Lower leg skin (tissue), 3 donors: ENCODE results near the gene PAPPA.

Experiments used
- POLR2A ChIP-seq, 2 donors: fragments of 450-650 bp; IDR thresholded peaks; one replicate each; pipeline ENCODE4 v1.6.1; 2016 to 2017; ENCODE audit warnings: antibody characterized with exemption in 2 of 2, mild to moderate bottlenecking in 1 of 2, moderate library complexity in 1 of 2
- TF ChIP-seq, protein P1 (sequence below), 3 donors: fragments of 450-650 bp; IDR thresholded peaks; one replicate each; pipeline ENCODE4 v1.5.1; 2016; ENCODE audit warnings: antibody characterized with exemption in 3 of 3, mild to moderate bottlenecking in 3 of 3, moderate library complexity in 2 of 3

DNA sequence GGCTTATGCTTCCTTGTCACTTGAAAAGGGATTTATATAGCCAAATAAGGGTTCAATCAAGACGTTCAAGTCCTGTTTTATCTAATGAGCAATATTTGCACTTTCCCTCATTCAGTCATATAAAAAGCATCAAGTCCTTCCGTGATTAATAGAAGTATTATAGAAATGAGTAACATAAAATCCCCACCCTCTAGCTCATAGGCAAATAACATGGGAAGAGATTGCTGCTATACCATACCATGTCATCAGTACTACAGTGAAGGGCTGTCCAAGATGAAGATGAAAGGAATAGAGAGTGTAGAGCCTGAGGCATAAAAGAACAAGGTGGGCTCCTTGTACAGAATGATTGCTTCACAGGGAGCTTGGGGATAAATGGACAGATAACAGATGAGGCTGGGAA lies 20.4 kb upstream of the PAPPA start:
- TF ChIP-seq, protein P1, sequence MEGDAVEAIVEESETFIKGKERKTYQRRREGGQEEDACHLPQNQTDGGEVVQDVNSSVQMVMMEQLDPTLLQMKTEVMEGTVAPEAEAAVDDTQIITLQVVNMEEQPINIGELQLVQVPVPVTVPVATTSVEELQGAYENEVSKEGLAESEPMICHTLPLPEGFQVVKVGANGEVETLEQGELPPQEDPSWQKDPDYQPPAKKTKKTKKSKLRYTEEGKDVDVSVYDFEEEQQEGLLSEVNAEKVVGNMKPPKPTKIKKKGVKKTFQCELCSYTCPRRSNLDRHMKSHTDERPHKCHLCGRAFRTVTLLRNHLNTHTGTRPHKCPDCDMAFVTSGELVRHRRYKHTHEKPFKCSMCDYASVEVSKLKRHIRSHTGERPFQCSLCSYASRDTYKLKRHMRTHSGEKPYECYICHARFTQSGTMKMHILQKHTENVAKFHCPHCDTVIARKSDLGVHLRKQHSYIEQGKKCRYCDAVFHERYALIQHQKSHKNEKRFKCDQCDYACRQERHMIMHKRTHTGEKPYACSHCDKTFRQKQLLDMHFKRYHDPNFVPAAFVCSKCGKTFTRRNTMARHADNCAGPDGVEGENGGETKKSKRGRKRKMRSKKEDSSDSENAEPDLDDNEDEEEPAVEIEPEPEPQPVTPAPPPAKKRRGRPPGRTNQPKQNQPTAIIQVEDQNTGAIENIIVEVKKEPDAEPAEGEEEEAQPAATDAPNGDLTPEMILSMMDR (IDR thresholded peaks at IDR 0.05) = no peak
- TF ChIP-seq POLR2A (IDR thresholded peaks at IDR 0.05) = no peak
